GM20431 (cell line): Measurements from ENCODE around the gene DNMT3A.

Experiments used
- in situ Hi-C: fragments of 300-500 bp; cut with MseI, MboI; formaldehyde crosslinking; loops from one replicate; pipeline ENCODE4 v1.15.0; 2020; ENCODE audit warnings: low sequenced_read_pairs; ENCODE audit not compliant: unreplicated experiment

DNMT3A gene

DNA sequence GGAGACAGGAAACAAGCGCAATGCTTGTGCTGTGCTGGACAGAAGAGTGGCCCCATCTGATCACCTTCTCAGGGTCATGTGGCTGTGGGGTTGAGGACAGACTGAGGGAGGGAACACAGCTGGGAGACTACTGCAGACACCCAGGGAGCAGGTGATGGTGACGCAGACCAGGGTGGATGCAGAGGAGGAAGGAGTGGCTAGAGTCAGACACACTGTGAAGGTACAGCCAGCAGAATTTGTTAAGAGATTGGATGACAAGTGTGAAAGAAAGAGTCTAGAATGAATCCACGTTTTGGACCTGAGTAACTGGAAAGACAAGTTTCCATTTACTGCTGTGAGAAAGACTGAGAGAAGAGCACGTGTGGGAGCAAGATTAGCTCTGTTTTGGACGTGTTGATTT is 157.5 kb downstream of the DNMT3A start:
- in situ Hi-C loops = no loop called here

DNA sequence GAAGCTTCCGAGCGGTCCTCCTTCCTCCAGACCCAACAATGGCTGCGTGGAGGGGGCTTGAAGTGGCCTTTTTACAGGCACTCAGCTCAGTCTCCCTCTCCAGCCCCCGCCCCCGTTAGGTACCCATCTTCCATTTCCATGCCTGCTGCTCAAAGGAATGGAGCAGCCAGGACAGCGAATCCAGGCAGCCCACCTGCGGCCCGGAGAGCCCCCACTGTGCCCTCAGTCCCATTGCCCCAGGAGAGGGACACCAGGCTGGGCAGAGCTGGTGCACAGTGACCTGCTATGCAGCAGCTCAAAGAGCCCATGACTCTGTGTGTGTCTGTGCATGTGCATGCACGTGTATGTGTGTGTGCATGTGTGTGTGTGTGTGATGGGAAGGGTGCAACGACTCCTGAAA is 162.7 kb downstream of the DNMT3A start:
- in situ Hi-C loops = no loop called here
